ENCODE measurements around the gene LIPE.

LIPE gene

GRCh38 chr19:42352301-42353259 lies 74.6 kb downstream of the LIPE start:
- no peak for DNase-seq
